Gastroesophageal sphincter (tissue), 4 donors: ENCODE measurements around the gene SLFN13. TPM values are rescaled to one million over a fixed set of nuclear protein-coding genes. Genes with fewer than 3 reads are reported as not detected.
"Not testable (repeated sequence)": the region's sequence is repeated elsewhere in the genome, so short reads cannot be mapped to it uniquely, and the experiment has no call there.

ENCODE experiments used
- ATAC-seq: fragments of 150-250 bp; one replicate; pipeline ENCODE4 v1.9.1; 2016; ENCODE audit warnings: mild to moderate bottlenecking, moderate library complexity
- H3K27ac ChIP-seq, 4 donors: fragments of 200-600 bp; sonication (generic) in 3 of 4; 1 replicate in 3 of 4; 2 replicates in 1 of 4; pipeline ENCODE4 v1.5.1; 2016 to 2019
- H3K27me3 ChIP-seq: fragments of 200-600 bp; sonication (generic); one replicate; pipeline ENCODE4 v1.5.1; 2019
- H3K36me3 ChIP-seq, 2 donors: fragments of 200-600 bp; sonication (generic); one replicate each; pipeline ENCODE4 v1.5.1; 2019; ENCODE audit warnings: control low read depth in 1 of 2
- H3K4me1 ChIP-seq, 3 donors: fragments of 200-600 bp; sonication (generic); 1 replicate in 2 of 3; 2 replicates in 1 of 3; pipeline ENCODE4 v1.5.1; 2016 to 2019; ENCODE audit warnings: control low read depth in 2 of 3
- H3K4me3 ChIP-seq, 2 donors: fragments of 200-600 bp; sonication (generic); one replicate each; pipeline ENCODE4 v1.5.1; 2019; ENCODE audit warnings: mild to moderate bottlenecking in 1 of 2, moderate library complexity in 1 of 2
- H3K9me3 ChIP-seq, 3 donors: fragments of 200-600 bp; sonication (generic); one replicate each; pipeline ENCODE4 v1.5.1; 2017 to 2019; ENCODE audit warnings: control low read depth in 2 of 3
- CTCF ChIP-seq, 4 experiments: fragments of 200-600 bp in 2 of 4; fragments of 450-650 bp in 2 of 4; sonication (generic) in 1 of 4; IDR thresholded peaks; one replicate each; pipeline ENCODE4 v1.5.1; 2017 to 2019; ENCODE audit warnings: antibody characterized with exemption in 4 of 4, mild to moderate bottlenecking in 2 of 4, moderate library complexity in 2 of 4
- EP300 ChIP-seq: sonication (generic); formaldehyde crosslinking; IDR thresholded peaks from one replicate; pipeline ENCODE4 v1.6.1; 2017; ENCODE audit warnings: antibody characterized with exemption, mild to moderate bottlenecking
- POLR2A ChIP-seq, 2 donors: fragments of 450-650 bp; IDR thresholded peaks; one replicate each; pipeline ENCODE4 v1.6.1; 2017; ENCODE audit warnings: antibody characterized with exemption in 2 of 2, mild to moderate bottlenecking in 2 of 2, moderate library complexity in 1 of 2
- POLR2AphosphoS5 ChIP-seq: sonication (generic); formaldehyde crosslinking; IDR thresholded peaks from one replicate; pipeline ENCODE4 v1.6.1; 2017; ENCODE audit warnings: antibody characterized with exemption
- WGBS, 2 donors: methylation state at CpG; one replicate each; pipeline ENCODE4 v1.1.5; 2018; ENCODE audit warnings: low coverage in 1 of 2; 5-methylcytosine and 5-hydroxymethylcytosine counted together
- small RNA-seq, 4 donors: library from RNA; depleted of rRNA; stranded (forward); fragments of <200 nt; gene quantifications; one replicate each; pipeline ENCODE3, GENCODE V24; 2016
- total RNA-seq, 4 donors: library from RNA; depleted of rRNA; stranded (reverse); fragments of >200 nt; gene quantifications; one replicate each; pipeline ENCODE4 v1.1.0, GENCODE V29; 2016

The SLFN13 gene
- total RNA-seq, 4 donors from 2014 or later = 1.9 to 12.3 (median 5.0) TPM

- Histone ChIP-seq H3K4me1 (no peaks in the 10 kb centered on the region), H3K27ac (no peak overlapping the region), H3K36me3 (peaks cover 0 to 11% of the 10 kb centered on the region in 2 donors), H3K27me3 (no peaks in the 10 kb centered on the region), H3K4me3 (no peak overlapping the region), H3K9me3 (no peaks in the 10 kb centered on the region)
- no peak for ATAC-seq
- 80 to 100% methylated on average over 1 of the region's 1 CpG for WGBS, 2 donors
- TF ChIP-seq POLR2A (IDR thresholded peaks at IDR 0.05) (no peak), CTCF (IDR thresholded peaks at IDR 0.05) (no peak), POLR2AphosphoS5 (no peak)
Observed at GRCh38 chr17:35404360-35404759, 44.2 kb downstream of the SLFN13 start.

GRCh38 chr17:35393783-35394182 lies 54.8 kb downstream of the SLFN13 start:
- not testable (repeated sequence) for ATAC-seq, H3K27ac ChIP-seq, H3K4me1 ChIP-seq, H3K9me3 ChIP-seq, H3K4me3 ChIP-seq, H3K36me3 ChIP-seq, H3K27me3 ChIP-seq
- 75 to 95% methylated on average over 4 to 9 of the region's 13 CpGs for WGBS, 2 donors

- Histone ChIP-seq H3K27ac (no peak overlapping the region), H3K27me3 (peaks cover 10% of the 10 kb centered on the region), H3K4me1 (no peaks in the 10 kb centered on the region), H3K4me3 (no peak overlapping the region), H3K36me3 (no peaks in the 10 kb centered on the region), H3K9me3 (no peaks in the 10 kb centered on the region)
- TF ChIP-seq POLR2A (IDR thresholded peaks at IDR 0.05) = no peak
- no peak for TF ChIP-seq EP300
- no peak for TF ChIP-seq CTCF (IDR thresholded peaks at IDR 0.05)
- no peak for TF ChIP-seq POLR2AphosphoS5
- 50 to 100% methylated on average over 1 to 2 of the region's 2 CpGs for WGBS, 2 donors
- ATAC-seq = no peak
Observed at GRCh38 chr17:35390663-35391062, 57.9 kb downstream of the SLFN13 start.

GRCh38 chr17:35390156-35390555 lies 58.4 kb downstream of the SLFN13 start:
- no peak for ATAC-seq
- H3K9me3 ChIP-seq = peaks cover 0 to 2% (median 0%) of the 10 kb centered on the region in 3 donors
- H3K27ac ChIP-seq = no peak overlapping the region
- no peak for TF ChIP-seq POLR2AphosphoS5
- no peak for TF ChIP-seq POLR2A (IDR thresholded peaks at IDR 0.05)
- no peak for TF ChIP-seq EP300
- TF ChIP-seq CTCF (IDR thresholded peaks at IDR 0.05) = no peak
- no CpG with 5 or more reads among the region's 2 CpGs for WGBS, 2 donors
- H3K27me3 ChIP-seq = peaks cover 10% of the 10 kb centered on the region
- H3K4me1 ChIP-seq = no peaks in the 10 kb centered on the region
- no peaks in the 10 kb centered on the region for H3K36me3 ChIP-seq
- H3K4me3 ChIP-seq = no peak overlapping the region

- peaks cover 10% of the 10 kb centered on the region for H3K27me3 ChIP-seq
- peaks cover 0 to 18% (median 0%) of the 10 kb centered on the region in 3 donors for H3K9me3 ChIP-seq
- ATAC-seq = no peak
Observed at GRCh38 chr17:35387496-35387895, 61.1 kb downstream of the SLFN13 start.

More at GRCh38 chr17:35387496-35387895, 61.1 kb downstream of the SLFN13 start:
- Histone ChIP-seq H3K27ac (no peak overlapping the region), H3K4me3 (no peak overlapping the region), H3K4me1 (no peaks in the 10 kb centered on the region), H3K36me3 (no peaks in the 10 kb centered on the region)
- no peak for TF ChIP-seq CTCF (IDR thresholded peaks at IDR 0.05)

Small RNA genes within 50 kb of the gene (small RNA-seq; reads per million reads assigned to genes)
- 0 reads per million in 4 donors for gene AC060766.5

Other genes starting within 250 kb of the SLFN13 start
- 10 to 100 TPM; 23.5 to 51.2 (median 31.1) TPM for gene SLFN5, start 205.7 kb downstream of the SLFN13 start, total RNA-seq
- 10 to 100 TPM; 17.1 to 25.7 (median 22.2) TPM for gene SLFN11, start 75.1 kb downstream of the SLFN13 start, total RNA-seq
- gene SLFN12, start 16.3 kb downstream of the SLFN13 start, total RNA-seq = 10 to 100 TPM in 1 of 4 donors, 1 to 10 TPM in 3; 3.6 to 10.2 (median 6.9) TPM
- gene SLFN12L, start 88.9 kb upstream of the SLFN13 start, total RNA-seq = 1 to 10 TPM in 2 of 4 donors, under 1 TPM in 2; 0.17 to 1.9 (median 0.92) TPM
- gene SLFN14, start 112.1 kb upstream of the SLFN13 start, total RNA-seq = not detected
- 1 to 10 TPM; 3.8 to 7.7 (median 6.8) TPM for gene PEX12, start 129.8 kb upstream of the SLFN13 start, total RNA-seq
- 100 to 1,000 TPM; 104 to 383 (median 185) TPM for gene AP2B1, start 138.6 kb upstream of the SLFN13 start, total RNA-seq